Measurements from ENCODE around the gene KAT2A.

DNA sequence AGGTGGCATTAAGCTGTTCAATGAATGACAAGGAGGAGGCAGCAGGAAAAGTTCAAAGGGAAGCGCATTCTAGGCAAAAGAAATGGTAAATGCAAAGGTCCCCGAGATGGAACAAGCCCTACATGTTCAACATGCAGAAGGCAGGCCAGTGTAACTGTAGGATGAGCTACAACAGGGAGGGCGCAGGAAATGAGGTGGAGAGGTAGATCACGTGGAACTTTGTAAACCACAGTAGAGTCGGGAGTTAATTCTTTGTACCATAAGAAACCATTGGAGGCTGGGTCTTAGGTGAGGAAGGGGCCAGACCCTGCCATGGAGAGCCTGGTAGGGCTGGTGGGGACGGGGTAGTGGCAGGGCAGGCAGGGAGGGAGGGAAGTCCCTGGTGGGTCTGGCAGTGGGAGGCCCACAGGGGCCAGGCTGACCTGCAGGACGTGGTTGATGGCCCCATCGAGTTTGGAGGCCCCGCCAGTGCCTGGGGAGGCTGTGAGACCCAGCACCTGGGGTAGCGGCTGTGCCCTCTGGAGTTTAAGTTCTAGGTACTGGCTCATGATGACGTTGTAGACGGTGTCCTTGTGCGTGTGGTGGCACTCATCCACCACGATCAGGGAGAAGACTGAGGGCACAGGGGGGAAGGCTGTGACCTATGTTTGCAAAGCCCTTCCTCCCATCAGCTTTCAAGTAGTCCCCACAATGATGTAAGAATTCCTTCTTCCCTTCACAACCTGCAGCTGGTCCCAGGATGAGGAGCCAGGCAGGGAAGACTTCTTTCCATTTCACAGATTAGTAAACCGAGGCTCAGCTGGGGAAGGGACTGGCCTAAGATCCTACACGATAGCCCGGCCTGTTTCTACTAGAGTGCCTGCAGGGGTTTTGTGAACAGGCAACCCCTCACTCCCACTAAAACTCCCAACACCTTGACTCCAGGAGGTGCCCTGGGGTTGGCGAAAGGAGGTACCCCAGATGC, 10.6 kb downstream of the KAT2A start:
- TF ChIP-seq CTCF (IDR thresholded peaks at IDR 0.05; ENCODE audit: insufficient read depth, low read length, poor library complexity, severe bottlenecking) (no peak), EZH2phosphoT487 (conservative IDR thresholded peaks at IDR 0.05; ENCODE audit: low read length) (no peak)
